ENCODE data around the gene ZNF385D. TPM values are rescaled to one million over a fixed set of nuclear protein-coding genes. Genes with fewer than 3 reads are reported as not detected.

Gene ZNF385D
- polyA plus RNA-seq, 1 donor (not counting 4 experiments of a cell fraction or from before 2014, with no cell fraction given), result 0.46 TPM

DNA sequence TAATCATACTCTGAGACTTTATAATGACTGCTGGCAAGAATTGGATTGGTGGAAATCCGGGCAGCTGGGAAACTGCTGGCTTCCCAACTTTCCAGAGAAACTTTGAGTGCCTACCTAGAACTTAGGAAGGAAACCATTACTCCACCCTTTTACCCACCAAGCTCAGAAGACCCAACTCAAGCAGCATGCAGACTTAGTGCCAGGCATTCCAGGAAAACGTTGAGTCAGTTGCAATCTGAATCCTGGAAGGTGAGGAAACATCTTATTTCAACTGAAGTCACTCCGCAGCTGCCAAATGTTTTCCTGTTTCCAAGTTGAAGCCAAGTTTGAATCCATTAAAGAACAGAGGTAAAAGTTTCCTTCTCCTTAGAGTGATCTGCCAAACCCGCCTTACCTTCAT is 126.5 kb downstream of the ZNF385D start:
- Histone ChIP-seq H3K27me3 (ENCODE audit: control insufficient read depth, extremely low read depth, insufficient read depth, low read length) (no peaks in the 10 kb centered on the region), H3K4me1 (ENCODE audit: control insufficient read depth, extremely low read depth, insufficient read depth, low read length) (no peaks in the 10 kb centered on the region), H3K4me2 (ENCODE audit: control insufficient read depth, extremely low read depth, insufficient read depth, low read depth, low read length) (no peak overlapping the region), H3K36me3 (ENCODE audit: control insufficient read depth in 2 of 2, extremely low read depth in 1 of 2, insufficient read depth in 2 of 2, low read length in 2 of 2) (no peaks in the 10 kb centered on the region), H3K9ac (ENCODE audit: control insufficient read depth, extremely low read depth, insufficient read depth, low read length) (no peak overlapping the region), H3K4me3 (ENCODE audit: control insufficient read depth in 2 of 3, extremely low read depth in 1 of 3, insufficient read depth in 2 of 3, low read depth in 1 of 3, low read length in 3 of 3) (no peak overlapping the region), H3K9me3 (ENCODE audit: control insufficient read depth, low read depth, low read length) (no peaks in the 10 kb centered on the region), H3K27ac (ENCODE audit: control insufficient read depth, insufficient read depth, low read length) (no peak overlapping the region), H2AFZ (ENCODE audit: control insufficient read depth, low read length) (no peak overlapping the region), H3K9me1 (ENCODE audit: control insufficient read depth, extremely low read depth, insufficient read depth, low read length) (no peaks in the 10 kb centered on the region), H3K79me2 (ENCODE audit: control insufficient read depth, insufficient read depth, low read length) (no peaks in the 10 kb centered on the region), H4K20me1 (ENCODE audit: control insufficient read depth, extremely low read depth, insufficient read depth, low read length) (no peaks in the 10 kb centered on the region)
- FAIRE-seq (no peak), DNase-seq (ENCODE audit: low read depth, low spot score) (no peak)
- dilution Hi-C loops (cut with MboI; ENCODE audit: extremely low pct_ligation_motif_present, low sequenced_read_pairs), result no loop called here
- no peak for TF ChIP-seq EZH2 (IDR thresholded peaks at IDR 0.05; ENCODE audit: low read length)
- TF ChIP-seq, protein P1, sequence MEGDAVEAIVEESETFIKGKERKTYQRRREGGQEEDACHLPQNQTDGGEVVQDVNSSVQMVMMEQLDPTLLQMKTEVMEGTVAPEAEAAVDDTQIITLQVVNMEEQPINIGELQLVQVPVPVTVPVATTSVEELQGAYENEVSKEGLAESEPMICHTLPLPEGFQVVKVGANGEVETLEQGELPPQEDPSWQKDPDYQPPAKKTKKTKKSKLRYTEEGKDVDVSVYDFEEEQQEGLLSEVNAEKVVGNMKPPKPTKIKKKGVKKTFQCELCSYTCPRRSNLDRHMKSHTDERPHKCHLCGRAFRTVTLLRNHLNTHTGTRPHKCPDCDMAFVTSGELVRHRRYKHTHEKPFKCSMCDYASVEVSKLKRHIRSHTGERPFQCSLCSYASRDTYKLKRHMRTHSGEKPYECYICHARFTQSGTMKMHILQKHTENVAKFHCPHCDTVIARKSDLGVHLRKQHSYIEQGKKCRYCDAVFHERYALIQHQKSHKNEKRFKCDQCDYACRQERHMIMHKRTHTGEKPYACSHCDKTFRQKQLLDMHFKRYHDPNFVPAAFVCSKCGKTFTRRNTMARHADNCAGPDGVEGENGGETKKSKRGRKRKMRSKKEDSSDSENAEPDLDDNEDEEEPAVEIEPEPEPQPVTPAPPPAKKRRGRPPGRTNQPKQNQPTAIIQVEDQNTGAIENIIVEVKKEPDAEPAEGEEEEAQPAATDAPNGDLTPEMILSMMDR (optimal IDR thresholded peaks at IDR 0.05 in 1 of 3, IDR thresholded peaks at IDR 0.05 in 1 of 3, conservative IDR thresholded peaks at IDR 0.05 in 1 of 3; ENCODE audit: extremely low read depth in 1 of 3, insufficient read depth in 2 of 3, low read length in 3 of 3), result no peak

DNA sequence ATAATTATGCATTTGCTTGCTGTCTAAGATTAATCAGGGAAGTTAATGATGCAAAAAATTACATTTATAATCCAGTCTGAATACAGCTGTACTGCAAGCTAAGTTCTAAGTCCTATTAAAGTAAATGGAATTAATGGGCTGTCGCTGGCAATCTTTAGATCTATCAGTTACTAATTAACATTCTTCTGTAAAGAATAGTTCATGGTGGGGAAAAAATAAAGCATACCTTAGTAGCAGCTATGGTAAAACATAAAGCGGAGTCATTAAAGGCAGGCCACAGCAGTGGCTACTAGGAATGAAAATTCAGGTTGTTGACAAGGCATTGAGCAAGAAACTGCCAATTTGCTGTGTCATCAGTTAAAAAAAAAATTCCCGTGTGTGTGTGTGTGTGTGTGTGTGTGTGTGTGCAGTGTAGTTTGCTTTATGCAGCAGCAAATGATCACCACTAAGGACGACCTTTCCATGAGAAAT is 129.8 kb downstream of the ZNF385D start:
- no peak overlapping the region for H2AFZ ChIP-seq (ENCODE audit: control insufficient read depth, low read length)
- no peak overlapping the region for H3K27ac ChIP-seq (ENCODE audit: control insufficient read depth, insufficient read depth, low read length)
- FAIRE-seq (no peak), DNase-seq (ENCODE audit: low read depth, low spot score) (no peak)
- no peak overlapping the region for H3K4me3 ChIP-seq (ENCODE audit: control insufficient read depth in 2 of 3, extremely low read depth in 1 of 3, insufficient read depth in 2 of 3, low read depth in 1 of 3, low read length in 3 of 3)
- TF ChIP-seq EZH2 (IDR thresholded peaks at IDR 0.05; ENCODE audit: low read length), result no peak
- TF ChIP-seq, protein P1 (optimal IDR thresholded peaks at IDR 0.05 in 1 of 3, IDR thresholded peaks at IDR 0.05 in 1 of 3, conservative IDR thresholded peaks at IDR 0.05 in 1 of 3; ENCODE audit: extremely low read depth in 1 of 3, insufficient read depth in 2 of 3, low read length in 3 of 3), result no peak
- no peak overlapping the region for H3K4me2 ChIP-seq (ENCODE audit: control insufficient read depth, extremely low read depth, insufficient read depth, low read depth, low read length)
- H3K9ac ChIP-seq (ENCODE audit: control insufficient read depth, extremely low read depth, insufficient read depth, low read length), result no peak overlapping the region
- H3K9me3 ChIP-seq (ENCODE audit: control insufficient read depth, low read depth, low read length), result no peaks in the 10 kb centered on the region
- no peaks in the 10 kb centered on the region for H3K36me3 ChIP-seq (ENCODE audit: control insufficient read depth in 2 of 2, extremely low read depth in 1 of 2, insufficient read depth in 2 of 2, low read length in 2 of 2)
- H4K20me1 ChIP-seq (ENCODE audit: control insufficient read depth, extremely low read depth, insufficient read depth, low read length), result no peaks in the 10 kb centered on the region
- no peaks in the 10 kb centered on the region for H3K27me3 ChIP-seq (ENCODE audit: control insufficient read depth, extremely low read depth, insufficient read depth, low read length)
- dilution Hi-C loops (cut with MboI; ENCODE audit: extremely low pct_ligation_motif_present, low sequenced_read_pairs), result no loop called here
- H3K79me2 ChIP-seq (ENCODE audit: control insufficient read depth, insufficient read depth, low read length), result no peaks in the 10 kb centered on the region
- H3K4me1 ChIP-seq (ENCODE audit: control insufficient read depth, extremely low read depth, insufficient read depth, low read length), result no peaks in the 10 kb centered on the region
- no peaks in the 10 kb centered on the region for H3K9me1 ChIP-seq (ENCODE audit: control insufficient read depth, extremely low read depth, insufficient read depth, low read length)

All from keratinocyte (primary cell).